Stimulated activated CD4-positive, alpha-beta T cell treated with anti-CD3 and anti-CD28 coated beads, TNF-alpha, amount 100 ng/mL, for 48 hours (primary cell): ENCODE results near the gene ARFGAP3.

Experiments
- DNase-seq, 3 donors: peaks; one replicate each; pipeline ENCODE4 v3.0.0-alpha.2; 2020; ENCODE audit warnings: low read depth in 3 of 3

ARFGAP3 gene

DNA sequence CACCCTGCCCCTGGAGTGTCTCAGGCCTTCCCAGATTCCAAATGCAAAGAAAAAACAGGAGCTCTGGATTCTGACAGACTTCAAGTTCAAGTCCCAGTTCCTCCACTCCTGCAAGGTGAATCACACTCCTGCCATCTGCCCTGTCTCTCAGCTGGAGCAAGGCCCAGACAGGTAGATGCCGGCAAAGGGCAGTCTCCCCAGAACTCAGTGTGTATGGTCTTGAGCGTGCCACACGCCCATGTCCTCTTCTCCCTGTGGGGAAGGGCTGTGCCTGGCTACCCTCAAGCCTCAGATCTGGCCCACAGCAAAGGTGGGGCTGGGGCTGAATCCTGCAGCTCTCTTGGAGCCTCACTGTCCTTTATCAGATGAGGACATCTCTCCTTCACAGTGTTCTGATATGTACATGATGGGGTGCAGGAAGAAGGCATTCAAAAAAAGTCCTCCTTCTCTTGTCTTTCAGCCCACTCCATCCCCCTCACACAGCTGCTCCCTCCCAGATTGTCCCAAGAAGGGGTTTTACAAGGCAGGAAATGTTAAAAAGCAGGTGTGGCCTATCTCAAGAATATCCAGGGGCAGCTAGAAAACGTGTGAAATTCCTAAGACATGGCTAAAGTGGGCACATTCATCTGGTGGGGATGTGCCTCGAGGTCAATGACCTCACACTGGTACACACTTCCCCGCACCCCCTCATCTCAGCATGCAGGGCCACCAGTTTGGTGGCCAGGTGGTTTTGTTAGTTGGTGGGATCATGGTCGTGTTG is 27.7 kb upstream of the ARFGAP3 start:
- DNase-seq, result no peak

DNA sequence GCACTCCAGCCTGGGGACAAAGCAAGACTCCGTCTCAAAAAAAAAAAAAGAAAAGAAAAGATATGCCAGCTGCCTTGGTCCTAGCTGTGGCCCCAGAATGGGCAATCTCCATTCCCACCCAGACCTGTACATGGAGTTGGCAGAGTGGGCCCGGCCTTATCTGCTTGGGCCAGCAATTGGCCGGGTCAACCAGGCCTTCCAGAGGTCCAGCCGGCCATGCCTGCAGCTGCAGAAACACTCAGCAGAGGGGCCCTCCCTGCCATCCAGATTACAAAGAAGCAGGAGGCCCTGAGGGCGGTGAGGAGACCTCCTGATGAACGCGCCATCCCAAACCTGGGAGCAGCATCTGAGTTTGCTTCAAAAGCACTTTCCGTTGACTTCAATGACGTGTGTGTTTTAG is 26.9 kb upstream of the ARFGAP3 start:
- DNase-seq, result no peak

DNA sequence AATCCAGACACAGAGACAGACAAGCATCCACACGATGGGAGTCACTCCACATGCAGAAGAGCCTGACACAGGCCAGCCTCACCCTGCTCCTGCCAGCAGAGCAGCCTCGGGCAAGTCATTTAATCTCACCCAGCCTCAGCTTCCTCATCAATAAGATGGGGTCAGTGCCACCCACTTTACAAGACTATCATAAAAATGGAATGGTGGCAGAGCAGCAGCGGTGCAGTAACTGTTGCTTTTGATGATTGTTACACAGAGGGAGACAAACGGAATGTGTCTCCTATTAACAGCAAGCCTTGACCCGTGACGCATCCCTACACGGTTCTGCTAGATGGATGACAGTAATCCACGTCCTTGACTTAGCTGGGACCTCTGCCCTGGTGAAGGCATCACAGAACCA is 26.0 kb upstream of the ARFGAP3 start:
- DNase-seq, result no peak

- no peak for DNase-seq
Observed at GRCh38 chr22:42881982-42882656, 25.0 kb upstream of the ARFGAP3 start.

GRCh38 chr22:42881298-42881697 is 24.2 kb upstream of the ARFGAP3 start:
- no peak for DNase-seq

DNA sequence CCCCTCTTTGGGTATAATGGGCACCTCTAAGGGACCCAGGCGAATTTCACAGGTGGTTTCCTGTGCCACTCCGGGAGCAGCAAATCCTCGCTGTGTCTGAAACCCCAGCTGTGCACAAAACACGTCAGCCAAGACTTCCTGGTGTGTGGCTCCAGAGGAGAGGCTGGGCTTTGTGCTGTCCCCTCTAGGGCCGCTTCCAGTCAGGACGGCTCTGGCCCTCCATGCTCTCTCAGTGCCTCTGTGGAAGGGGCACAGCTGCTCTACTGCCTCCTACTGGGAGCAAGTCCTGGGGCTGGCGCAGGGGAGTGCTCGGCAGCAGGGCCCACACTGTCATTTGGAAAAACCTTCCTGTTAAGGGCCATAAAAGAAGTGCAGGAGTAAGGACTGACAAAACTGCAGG is 23.7 kb upstream of the ARFGAP3 start:
- DNase-seq, result no peak

DNA sequence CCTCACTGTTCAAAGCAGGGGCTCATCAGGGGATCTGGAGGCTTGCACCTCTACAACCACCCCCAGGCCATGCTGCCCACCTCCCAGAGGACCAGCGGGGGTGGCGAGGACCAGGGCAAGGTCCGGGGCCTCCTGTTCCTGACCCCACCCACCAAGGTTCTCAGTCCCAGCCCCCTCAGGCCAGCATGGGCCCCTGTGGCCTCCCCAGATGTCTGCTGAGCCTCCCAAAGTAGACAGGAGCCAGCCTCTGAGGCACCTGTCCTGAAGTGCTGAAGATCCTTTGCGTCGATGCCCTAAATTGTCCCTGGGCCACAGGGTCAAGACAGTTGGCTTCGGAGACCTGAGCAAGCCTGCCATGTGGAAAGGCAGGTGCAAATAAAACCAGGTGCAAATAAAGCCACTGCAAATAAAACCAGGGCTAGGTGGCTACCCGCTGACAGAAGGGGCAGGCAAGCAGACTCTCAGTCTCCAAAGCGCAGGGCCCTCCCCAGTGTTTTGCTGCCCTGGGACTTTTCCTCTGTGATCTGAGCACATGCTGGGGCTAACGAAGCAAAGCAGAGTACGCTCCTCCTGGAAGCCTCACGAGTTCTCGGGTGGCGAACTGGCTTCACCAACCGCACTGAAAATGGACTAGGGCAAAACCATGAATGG is 22.4 kb upstream of the ARFGAP3 start:
- no peak for DNase-seq

GRCh38 chr22:42878561-42879305 is 21.7 kb upstream of the ARFGAP3 start:
- DNase-seq, result no peak

DNA sequence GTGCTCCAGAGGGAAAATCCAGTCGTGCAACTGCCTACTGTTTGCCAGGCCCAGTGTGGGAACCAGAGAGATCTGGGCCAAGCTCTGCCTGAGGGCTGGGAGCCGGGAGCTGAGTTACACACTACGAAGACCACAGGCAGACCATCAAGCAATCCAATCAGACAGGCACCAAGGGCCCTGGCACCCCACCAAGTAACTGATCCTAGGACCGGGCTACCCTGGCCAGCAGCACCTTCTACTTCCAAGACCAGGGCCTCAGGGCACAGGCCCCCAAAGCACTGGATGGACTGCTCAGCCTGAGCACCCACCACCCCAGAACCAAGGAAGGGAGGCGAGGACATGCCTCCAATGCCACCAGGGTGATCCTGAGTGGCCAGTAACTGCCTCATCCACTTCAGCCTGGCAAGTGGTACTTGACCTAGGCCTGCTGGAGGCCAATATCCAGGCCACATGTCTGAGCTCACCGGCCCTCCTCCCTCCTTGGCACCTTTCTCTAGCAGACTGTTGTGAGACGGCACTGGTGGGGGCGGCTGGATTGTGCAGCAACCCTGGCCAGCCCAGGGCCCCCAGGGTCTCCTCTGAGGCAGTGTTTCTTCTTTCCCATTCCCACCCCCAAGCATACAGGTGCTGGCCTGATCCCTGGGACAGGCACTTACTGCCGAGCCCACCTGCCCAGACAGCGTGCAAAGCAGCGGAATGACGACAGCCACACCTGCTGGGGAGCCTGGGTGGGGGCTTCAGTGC is 20.7 kb upstream of the ARFGAP3 start:
- no peak for DNase-seq

GRCh38 chr22:42877158-42877557 is 20.1 kb upstream of the ARFGAP3 start:
- no peak for DNase-seq

DNA sequence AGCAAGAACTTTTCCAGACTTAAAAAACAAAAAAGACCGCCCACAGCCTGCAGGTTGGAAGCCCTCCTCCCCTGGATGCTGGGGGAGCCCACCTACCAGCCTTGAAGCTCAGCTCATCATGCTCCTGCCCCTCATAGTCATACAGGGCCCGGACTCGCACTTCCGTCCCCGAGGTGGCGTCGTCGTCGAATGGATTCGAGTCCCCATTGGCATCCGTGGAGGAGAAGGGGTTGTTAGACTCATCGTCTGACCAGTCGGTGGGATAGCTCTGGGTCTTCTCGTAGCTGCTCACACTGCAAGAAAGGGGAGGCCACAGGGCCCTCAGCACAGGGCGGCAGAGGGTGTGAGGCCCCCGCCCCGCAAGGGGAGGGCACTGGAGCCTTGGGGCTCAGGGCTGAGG is 19.0 kb upstream of the ARFGAP3 start:
- DNase-seq, result no peak

GRCh38 chr22:42874010-42874409 is 16.9 kb upstream of the ARFGAP3 start:
- no peak for DNase-seq

- DNase-seq, result no peak
Observed at GRCh38 chr22:42873356-42873755, 16.3 kb upstream of the ARFGAP3 start.

DNA sequence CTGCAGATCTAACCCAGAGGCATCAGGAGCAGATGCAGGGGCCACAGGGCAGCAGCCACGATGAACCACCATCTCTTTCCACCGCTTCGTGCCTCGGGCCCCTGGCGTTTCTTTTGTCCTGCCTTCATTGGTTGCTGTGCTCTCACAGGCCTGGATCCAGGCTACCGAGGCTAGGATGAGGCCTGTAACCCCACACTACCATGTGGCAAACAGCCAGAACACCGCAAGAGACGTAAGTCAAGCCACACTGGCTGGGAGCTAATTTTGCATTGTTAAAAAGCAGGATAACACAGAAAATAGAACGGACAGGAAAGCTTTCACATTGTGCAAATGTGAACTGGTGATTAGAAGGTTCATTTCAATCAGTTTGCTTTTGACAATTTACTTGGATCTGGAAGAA is 15.7 kb upstream of the ARFGAP3 start:
- DNase-seq, result no peak

DNA sequence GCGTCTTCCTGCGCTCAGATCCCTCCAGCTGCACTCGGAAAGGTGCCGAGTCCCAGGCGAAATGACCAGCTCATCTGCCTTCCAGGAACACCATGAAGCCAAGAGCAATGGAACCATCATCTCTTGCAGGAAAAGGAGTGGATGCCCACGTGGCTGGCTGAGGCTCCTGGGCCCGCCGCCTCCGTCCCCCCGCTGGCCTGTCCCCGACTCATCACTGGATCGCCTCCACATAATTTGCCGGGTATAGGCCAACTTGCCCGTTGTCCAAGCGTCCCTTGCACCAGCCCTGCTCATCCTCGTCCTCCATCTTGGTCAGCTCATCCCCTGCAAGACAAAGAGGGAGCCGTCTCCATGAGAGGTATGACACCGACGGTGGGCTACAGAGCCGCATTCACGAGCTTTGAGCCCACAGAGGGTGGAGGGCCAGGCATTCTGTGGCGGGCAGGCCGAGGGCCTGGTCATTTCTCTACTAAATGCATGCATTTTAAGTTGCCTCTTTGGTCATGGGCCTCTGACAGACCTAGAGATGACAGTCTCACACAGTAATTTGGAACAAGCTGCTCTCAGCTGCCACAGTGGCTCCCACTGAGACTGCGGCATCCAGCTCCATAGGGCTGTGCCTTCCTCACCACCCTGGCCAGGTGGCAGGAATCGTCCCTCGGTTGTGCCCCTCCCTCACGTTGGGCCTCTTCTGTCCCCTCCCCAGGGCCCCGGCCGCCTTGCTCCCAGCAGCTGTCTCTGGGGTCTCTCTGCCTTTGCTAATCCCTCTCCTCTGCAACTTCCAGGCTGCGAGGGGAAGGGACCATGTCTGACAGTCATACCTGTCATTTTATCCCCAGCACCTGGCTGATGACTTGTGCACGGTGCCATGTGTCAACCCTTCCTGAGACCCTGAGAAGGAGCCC is 14.3 kb upstream of the ARFGAP3 start:
- no peak for DNase-seq

DNA sequence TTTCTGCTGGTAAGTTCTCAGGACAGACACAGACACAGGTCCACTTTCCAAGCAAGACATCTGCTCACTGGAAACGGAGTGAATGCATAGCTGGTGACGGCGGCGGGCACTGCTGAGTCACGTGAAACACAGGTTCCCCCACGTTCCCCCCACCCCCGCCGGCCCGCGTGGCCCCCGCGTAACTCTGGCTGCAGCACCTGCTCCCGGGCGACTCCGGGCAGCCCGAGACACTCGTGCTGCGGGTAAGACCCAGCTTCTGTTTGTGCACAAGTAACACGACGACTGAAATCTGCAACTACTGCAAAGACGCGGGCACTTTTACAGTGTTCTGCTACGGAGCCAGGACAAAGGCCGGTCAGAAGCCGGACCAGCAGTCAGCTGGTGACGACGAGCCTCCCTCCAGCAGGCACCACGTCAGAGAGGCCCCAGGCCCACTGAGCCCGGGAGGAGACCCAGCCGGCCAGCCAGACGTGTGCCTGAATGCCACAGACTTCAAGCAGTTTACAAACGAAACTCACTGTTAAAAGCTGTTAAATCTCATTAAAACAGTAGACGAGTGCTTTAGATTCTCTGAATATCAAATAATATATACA is 12.9 kb upstream of the ARFGAP3 start:
- DNase-seq, result no peak

GRCh38 chr22:42869463-42869862 is 12.4 kb upstream of the ARFGAP3 start:
- DNase-seq, result no peak

- no peak for DNase-seq
Observed at GRCh38 chr22:42868751-42869251, 11.7 kb upstream of the ARFGAP3 start.

- no peak for DNase-seq
Observed at GRCh38 chr22:42866100-42866499, 9.0 kb upstream of the ARFGAP3 start.

DNA sequence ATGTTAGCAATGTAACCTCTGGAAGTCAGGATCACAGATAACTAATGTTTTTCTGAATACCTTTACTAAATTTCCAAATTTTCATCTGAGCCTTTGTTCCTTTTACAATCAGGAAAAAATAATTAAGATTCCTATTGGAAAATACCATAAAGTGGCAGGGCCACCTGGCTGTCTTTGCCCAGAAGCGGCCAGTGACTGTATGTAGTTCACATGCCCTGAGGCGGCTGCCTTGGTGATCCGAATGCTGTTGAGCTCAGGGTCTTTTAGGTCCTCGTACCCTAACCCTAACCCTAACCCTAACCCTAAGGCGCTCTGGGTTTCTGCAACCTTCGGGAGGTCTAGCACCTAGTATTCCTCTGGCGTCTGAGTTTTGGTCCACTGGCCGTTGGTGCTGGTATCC is 8.5 kb upstream of the ARFGAP3 start:
- DNase-seq, result no peak
